NCI-H524 (cell line): ENCODE results near the gene EIF4G3.
"Not testable (repeated sequence)": the region's sequence is repeated elsewhere in the genome, so short reads cannot be mapped to it uniquely, and the experiment has no call there.

Source experiments
- DNase-seq, 2 experiments: peaks; one replicate each; lab custom pipeline; 2025; lab: John Stamatoyannopoulos, UW

The EIF4G3 gene

GRCh38 chr1:20875198-20875973 is 301.3 kb downstream of the EIF4G3 start:
- DNase-seq, result no peak

DNA sequence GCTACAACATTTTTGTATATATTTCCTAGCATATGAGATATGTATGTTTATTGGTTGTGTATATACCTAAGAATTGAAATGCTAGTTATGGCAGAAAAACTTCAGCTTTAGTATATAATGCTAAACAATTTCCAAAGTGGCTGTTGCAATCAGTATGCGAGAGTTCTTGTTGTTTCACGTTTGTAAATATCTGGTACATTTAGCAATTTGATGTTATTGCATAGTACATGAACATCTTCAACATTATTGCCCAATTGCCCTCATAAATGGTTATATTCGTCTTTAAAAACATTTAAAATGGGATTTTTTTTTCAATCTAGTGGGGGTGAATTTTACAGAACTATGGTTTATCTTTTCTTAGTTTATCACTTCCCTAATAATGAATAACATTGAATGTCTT is 303.4 kb downstream of the EIF4G3 start:
- no peak for DNase-seq

GRCh38 chr1:20871419-20871818 is 305.3 kb downstream of the EIF4G3 start:
- DNase-seq, result no peak

DNA sequence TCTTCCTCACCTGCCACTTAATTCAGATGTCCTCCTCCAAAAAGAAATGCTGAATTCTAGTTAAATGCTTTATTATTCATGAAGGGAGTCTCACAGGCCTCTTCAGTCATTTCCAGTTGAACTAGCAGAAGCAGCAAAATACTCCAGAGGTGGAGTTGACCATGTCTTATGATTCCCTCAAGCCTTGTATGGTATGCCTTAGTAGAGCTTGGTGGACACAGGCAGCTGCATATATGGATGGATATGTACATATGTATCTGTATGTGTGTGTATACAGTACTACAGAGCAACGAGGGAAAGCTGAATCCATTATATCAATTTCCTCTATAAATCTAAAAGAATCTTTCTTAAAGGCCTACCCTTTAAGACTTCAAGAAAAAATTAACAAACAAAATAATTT is 306.0 kb downstream of the EIF4G3 start:
- DNase-seq, result no peak

- DNase-seq, result no peak
Observed at GRCh38 chr1:20868263-20868662, 308.4 kb downstream of the EIF4G3 start.

DNA sequence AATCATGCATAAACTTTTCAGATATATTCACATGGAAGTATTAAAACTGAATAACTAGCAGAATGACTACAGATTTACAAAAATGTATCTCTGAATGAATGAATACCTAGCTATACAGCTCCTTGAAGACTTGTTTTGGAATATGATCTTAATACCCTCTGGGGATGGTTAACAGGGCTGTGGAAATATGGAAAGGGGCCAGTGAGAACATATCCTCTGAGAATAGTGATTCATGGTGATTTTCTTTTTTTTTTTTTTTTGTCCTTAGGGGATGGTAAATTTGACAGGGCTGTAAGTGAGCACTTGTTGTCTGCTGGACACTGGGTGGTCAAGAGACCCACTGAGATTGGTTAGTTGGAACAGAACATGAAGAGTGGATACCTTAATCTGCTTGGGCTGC is 308.9 kb downstream of the EIF4G3 start:
- no peak for DNase-seq

- no peak for DNase-seq
Observed at GRCh38 chr1:20867062-20867461, 309.6 kb downstream of the EIF4G3 start.

- DNase-seq, result no peak
Observed at GRCh38 chr1:20865001-20865400, 311.7 kb downstream of the EIF4G3 start.

DNA sequence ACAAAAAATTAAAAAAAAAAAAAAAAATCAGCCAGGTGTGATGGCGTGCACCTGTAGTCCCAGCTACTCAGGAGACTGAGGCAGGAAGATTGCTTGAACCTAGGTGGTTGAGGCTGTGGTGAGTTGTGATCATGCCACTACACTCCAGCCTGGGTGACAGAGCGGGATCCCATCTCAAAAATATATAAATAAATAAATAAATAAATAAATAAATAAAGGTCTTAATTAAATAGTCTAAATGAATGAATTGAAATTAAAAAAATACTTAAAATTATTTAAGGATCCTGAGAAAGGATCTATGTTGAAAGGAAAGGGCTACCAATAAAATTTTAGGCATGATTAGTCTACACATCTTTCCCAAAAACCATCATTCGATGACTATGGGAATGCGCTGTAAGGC is 322.2 kb downstream of the EIF4G3 start:
- DNase-seq, result no peak

GRCh38 chr1:20851791-20852190 is 324.9 kb downstream of the EIF4G3 start:
- DNase-seq, result not testable (repeated sequence)

DNA sequence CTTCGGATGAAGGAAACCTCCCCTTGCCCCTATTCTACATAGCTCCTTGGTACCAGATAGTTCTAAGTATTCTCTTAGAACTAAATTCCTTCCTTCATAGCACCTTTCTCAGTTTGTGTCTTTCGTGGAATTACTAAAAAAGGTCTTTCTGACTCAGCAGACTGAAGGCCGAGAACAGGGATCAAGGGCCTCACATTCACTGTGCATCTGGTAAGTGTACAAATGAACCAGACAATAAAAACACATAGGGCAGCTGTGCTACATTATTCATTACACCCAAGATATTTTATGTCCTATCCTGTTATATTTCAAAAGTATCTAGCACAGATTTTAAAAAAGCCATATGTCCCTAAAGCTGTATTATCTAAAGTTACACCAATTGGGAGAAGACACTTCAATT is 326.7 kb downstream of the EIF4G3 start:
- DNase-seq, result no peak

DNA sequence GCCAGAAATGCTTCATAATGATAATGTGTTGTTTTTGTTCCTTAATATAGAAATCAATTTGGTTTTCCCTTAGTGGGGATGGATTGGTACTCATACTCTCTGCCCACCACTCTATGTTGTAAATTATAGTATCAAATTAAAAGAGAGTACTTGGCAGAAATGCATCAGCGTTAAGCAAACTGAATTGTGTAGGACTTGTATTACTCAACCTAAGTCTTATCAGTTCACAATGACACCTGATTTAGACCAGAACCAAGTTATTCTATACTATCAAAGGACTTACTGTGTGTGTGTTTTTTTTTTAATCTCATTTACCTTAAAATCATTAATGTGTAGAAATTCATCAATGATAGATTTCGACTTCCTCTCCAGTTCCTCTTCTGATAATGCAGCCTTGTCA is 327.6 kb downstream of the EIF4G3 start:
- DNase-seq, result no peak

GRCh38 chr1:20848162-20848561 is 328.5 kb downstream of the EIF4G3 start:
- DNase-seq, result no peak

- no peak for DNase-seq
Observed at GRCh38 chr1:20847611-20848080, 329.1 kb downstream of the EIF4G3 start.

DNA sequence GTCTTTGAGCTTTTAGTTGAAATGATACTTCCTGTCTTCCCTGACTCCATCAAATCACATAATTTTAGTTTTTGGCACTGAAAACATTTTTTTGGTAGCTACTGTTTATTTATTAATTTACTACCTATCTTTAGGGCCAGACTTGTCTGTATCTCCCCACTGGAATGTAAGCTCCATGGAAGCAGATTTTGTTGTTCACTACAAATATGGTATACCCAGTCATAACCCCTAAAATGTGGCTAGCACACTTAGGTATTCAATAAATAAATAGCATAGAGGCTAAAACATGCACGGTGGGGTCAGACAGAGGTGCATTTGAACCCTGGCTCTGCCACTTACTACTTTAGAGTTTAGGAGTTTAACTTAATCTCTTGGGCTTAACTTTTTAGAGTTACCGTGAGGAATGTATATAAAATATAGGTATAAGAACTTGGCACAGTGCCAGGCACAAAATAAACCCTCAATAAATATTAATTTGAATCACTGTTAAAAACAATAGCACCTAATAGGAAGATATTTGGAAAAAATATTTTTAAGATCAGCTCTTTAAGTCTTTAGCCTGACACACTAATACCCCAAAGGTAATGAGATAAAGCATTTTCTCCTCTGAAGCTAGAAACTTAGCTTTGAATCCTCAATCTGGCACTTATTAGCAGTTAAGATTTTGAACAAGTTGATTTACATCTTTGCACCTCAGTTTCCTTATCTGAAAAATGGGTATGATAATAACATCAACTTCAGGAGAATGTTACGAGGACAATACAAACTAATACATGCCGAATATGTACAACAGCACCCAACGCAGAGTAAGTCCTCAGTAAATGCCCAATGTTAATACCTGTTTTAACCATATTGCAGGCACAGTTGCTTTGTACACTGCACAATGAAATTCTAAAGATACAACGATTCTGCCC is 330.0 kb downstream of the EIF4G3 start:
- no peak for DNase-seq

DNA sequence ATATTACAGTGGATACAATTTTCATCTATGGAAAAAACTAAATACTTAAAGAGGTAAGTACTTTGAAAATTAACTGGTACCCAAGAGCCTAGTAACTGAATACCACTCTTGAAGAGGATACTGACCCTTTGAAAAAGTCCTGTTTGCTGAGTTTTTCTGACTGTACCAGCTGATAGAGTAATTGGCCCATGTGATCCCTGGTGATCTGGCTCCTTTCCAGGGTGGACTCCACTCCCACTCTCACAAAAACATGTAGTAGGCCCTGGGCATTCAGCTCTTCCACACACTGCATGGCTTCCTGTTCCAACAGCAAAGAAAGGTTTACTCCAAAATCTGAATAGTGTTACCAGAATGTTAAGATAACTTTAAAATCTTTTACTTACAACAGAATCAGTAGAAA is 336.0 kb downstream of the EIF4G3 start:
- DNase-seq, result no peak

DNA sequence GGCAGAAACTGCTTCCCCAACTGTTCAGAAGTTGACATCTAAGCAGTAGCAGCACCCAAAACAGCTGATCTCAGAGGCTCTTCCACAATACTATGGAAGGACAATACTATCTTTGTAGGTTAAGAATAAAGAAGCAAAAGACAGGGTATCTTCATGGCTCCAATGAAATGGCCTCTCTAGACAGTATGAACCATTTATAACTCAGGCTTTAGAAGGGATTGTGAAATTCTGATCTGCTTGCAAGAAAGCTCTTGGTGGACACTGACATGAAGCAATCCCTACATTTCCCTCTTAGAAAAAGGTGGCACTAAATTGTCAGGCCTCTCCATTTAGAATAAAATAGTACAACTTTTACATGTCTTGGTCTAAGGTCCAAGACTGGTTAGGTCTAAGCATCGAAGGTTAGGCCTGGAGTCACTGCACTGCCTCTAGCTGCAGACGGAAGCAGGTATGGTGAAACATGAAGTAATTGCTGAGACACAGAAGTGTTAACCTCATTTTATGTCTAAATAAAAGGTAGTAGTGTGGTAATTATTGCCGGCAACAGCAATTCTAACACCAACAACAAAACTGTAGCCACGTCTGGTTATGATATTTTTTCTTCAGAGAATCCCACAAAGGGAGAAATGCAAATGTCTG is 339.0 kb downstream of the EIF4G3 start:
- DNase-seq, result no peak

- no peak for DNase-seq
Observed at GRCh38 chr1:20836230-20836629, 340.5 kb downstream of the EIF4G3 start.

- no peak for DNase-seq
Observed at GRCh38 chr1:20834780-20835179, 341.9 kb downstream of the EIF4G3 start.

- DNase-seq, result no peak
Observed at GRCh38 chr1:20834192-20834591, 342.5 kb downstream of the EIF4G3 start.

- DNase-seq, result no peak
Observed at GRCh38 chr1:20830378-20830777, 346.3 kb downstream of the EIF4G3 start.

DNA sequence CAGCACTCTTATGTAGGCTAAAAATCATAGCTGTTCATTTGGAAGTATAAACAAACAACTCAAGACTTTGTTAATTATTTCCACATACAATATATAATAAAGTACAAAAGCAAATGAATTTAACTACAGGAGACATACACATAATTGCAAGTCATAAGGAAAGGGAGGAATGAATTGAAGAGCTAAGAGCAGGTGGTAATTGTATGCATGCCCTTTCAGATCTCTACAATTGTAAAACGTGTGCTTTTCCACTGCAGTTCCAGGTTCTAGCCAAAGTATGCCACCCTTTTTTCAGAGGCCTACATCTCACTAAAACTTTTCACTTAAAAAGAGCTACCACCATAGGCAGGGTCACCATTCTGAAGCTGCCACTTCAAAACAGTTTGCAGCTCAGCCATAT is 346.8 kb downstream of the EIF4G3 start:
- DNase-seq, result no peak

GRCh38 chr1:20829531-20829930 is 347.2 kb downstream of the EIF4G3 start:
- DNase-seq, result no peak
